Measurements from ENCODE around the gene TWIST1.

DNA sequence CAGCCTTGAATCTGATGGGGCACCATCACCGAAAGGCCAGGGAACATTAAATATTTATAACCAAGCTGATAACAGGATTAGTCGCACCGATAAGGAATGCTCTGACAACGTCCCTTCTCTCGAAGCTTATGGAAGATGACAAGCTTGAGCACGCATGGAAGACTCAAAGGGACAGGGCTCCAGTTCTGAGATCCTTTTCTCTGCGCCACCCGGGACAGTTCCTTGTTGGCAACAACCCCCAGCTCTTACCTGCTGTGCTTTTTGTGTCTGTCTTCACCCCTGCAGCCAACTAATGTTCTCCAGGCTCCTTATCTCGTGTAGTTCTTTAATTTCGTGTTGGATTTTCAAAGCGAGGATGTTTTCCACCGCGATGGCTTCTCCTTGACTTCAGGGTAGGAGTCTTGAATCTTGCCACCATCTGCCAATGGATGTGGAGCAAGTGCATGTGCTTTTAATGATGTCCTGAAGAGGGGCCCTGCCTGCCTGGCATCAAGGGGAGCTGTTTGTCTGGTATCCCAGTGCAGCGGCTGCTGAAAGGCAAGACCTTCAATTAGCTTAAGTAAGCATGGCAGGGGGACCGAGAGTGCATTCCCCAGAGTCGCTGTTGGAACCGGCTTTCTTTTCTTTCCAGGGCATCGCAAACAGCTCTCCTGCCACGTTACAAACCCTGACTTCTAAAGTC lies 28.1 kb upstream of the TWIST1 start:
- TF ChIP-seq, protein P1, sequence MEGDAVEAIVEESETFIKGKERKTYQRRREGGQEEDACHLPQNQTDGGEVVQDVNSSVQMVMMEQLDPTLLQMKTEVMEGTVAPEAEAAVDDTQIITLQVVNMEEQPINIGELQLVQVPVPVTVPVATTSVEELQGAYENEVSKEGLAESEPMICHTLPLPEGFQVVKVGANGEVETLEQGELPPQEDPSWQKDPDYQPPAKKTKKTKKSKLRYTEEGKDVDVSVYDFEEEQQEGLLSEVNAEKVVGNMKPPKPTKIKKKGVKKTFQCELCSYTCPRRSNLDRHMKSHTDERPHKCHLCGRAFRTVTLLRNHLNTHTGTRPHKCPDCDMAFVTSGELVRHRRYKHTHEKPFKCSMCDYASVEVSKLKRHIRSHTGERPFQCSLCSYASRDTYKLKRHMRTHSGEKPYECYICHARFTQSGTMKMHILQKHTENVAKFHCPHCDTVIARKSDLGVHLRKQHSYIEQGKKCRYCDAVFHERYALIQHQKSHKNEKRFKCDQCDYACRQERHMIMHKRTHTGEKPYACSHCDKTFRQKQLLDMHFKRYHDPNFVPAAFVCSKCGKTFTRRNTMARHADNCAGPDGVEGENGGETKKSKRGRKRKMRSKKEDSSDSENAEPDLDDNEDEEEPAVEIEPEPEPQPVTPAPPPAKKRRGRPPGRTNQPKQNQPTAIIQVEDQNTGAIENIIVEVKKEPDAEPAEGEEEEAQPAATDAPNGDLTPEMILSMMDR (IDR thresholded peaks at IDR 0.05), result no peak
- TF ChIP-seq POLR2A (IDR thresholded peaks at IDR 0.05), result no peak
- TF ChIP-seq EP300 (IDR thresholded peaks at IDR 0.05), result no peak
- no peak for TF ChIP-seq POLR2AphosphoS5 (IDR thresholded peaks at IDR 0.05)

Data from gastroesophageal sphincter (tissue), 3 donors.